ENCODE data around the gene SEC24A. TPM values are rescaled to one million over a fixed set of nuclear protein-coding genes. Genes with fewer than 3 reads are reported as not detected.
A peak's percentile ranks its signal among the peaks of the same experiment; 100 is the strongest.
"Not testable (repeated sequence)": the region's sequence is repeated elsewhere in the genome, so short reads cannot be mapped to it uniquely, and the experiment has no call there.

The SEC24A gene
- total RNA-seq, 2 donors from 2014 or later, result 28.2 to 32.9 TPM

DNA sequence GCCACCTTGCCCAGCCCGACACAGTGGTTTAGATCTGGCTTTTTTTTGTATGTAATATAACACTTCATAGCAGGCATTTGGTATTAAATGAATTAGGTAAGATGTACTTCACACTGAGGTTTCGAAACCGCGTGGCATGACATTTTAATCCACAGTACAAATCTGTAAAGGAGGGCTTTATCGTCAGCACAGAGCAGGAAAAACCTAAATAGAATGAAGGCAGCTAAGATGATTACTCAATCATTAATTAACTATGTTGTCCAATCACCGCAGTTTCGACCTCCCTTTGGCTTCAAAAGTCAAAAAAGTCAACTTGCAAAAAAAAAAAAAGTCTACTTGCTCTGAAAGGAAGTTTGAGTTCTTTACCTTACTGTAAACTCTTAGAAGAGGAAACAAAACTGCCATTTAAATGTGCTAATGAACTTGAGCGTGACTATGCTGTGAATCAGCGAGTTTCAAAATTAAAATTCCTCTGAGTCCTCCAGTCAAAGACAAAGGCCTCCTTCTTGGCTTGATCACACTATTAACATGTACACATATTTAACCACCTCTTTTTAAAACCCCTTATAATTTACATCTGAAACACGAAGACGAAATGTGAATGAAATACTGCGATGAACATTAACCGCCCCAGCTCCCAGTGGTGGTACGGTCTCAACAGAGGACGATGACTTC, 698 bp upstream of the SEC24A start:
- Histone ChIP-seq H3K36me3 (no peaks in the 10 kb centered on the region), H3K4me1 (ENCODE audit: control insufficient read depth in 1 of 2, low read depth in 2 of 2) (peaks cover 22 to 34% of the 10 kb centered on the region in 2 donors), H3K4me3 (peak overlapping the region; percentile 93), H3K27me3 (replicated peaks; ENCODE audit: insufficient read depth) (no peaks in the 10 kb centered on the region), H3K27ac (peak overlapping the region; percentile 91 to 98), H3K9me3 (no peaks in the 10 kb centered on the region)
- TF ChIP-seq, protein P1, sequence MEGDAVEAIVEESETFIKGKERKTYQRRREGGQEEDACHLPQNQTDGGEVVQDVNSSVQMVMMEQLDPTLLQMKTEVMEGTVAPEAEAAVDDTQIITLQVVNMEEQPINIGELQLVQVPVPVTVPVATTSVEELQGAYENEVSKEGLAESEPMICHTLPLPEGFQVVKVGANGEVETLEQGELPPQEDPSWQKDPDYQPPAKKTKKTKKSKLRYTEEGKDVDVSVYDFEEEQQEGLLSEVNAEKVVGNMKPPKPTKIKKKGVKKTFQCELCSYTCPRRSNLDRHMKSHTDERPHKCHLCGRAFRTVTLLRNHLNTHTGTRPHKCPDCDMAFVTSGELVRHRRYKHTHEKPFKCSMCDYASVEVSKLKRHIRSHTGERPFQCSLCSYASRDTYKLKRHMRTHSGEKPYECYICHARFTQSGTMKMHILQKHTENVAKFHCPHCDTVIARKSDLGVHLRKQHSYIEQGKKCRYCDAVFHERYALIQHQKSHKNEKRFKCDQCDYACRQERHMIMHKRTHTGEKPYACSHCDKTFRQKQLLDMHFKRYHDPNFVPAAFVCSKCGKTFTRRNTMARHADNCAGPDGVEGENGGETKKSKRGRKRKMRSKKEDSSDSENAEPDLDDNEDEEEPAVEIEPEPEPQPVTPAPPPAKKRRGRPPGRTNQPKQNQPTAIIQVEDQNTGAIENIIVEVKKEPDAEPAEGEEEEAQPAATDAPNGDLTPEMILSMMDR (IDR thresholded peaks at IDR 0.05), result no peak
- ATAC-seq (ENCODE audit: insufficient number of reproducible peaks, low FRiP score, low read depth), result peak; percentile 19
- DNase-seq (ENCODE audit: low spot score), result no peak

DNA sequence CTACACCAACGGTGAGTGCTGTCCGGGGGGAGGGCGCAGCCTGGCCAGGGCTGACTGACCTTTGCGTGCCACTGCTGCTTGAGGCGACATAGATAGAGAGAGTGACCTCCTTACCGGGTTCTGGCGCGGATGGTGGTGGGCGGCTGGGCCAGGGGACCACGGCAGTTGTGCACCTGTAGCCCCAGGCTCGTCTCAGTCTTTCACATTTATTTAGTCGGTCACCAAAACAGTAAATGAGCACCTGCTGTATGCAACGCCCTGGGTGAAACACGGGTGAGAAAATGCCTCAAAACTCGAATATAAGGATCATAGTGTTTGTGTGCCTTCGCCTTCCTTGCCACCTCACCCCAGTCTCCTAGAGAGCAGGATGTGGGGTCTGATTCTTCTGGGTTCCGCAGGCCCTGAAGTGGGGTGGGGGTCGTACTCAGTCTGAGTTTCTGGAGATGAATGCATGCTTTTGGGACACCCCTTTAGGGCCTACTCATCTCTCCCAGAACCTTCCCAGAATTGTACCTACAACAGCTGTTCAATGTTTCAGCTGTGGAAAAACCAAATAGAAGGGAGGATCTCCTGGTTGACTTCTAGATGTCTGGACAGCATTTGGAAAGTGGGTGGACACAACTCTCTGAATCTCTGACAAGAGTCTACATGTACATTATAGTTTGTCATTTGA, 714 bp downstream of the SEC24A start:
- TF ChIP-seq, protein P1 (IDR thresholded peaks at IDR 0.05), result no peak
- no peak for DNase-seq (ENCODE audit: low spot score)
- H3K4me1 ChIP-seq (ENCODE audit: control insufficient read depth in 1 of 2, low read depth in 2 of 2), result peaks cover 22 to 35% of the 10 kb centered on the region in 2 donors

DNA sequence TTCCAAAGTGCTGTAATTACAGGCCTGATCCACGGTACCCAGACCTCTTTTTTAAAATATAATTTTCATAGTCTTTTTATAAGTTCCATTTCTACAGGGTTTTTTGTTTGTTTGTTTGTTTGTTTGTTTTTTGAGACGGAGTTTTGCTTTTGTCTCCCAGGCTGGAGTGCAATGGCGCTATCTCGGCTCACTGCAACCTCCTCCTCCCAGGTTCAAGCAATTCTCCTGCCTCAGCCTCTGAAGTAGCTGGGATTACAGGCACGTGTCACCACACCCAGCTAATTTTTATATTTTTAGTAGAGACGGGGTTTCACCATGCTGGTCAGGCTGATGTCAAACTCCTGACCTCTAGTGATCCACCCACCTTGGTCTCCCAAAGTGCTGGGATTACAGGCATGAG, 2.1 kb downstream of the SEC24A start:
- not testable (repeated sequence) for DNase-seq (ENCODE audit: low spot score); ATAC-seq (ENCODE audit: insufficient number of reproducible peaks, low FRiP score, low read depth); H3K27me3 ChIP-seq (replicated peaks; ENCODE audit: insufficient read depth); H3K36me3 ChIP-seq; H3K9me3 ChIP-seq; H3K27ac ChIP-seq
- peak overlapping the region; percentile 93 for H3K4me3 ChIP-seq
- peaks cover 22 to 41% of the 10 kb centered on the region in 2 donors for H3K4me1 ChIP-seq (ENCODE audit: control insufficient read depth in 1 of 2, low read depth in 2 of 2)

More for the DNA sequence above, 714 bp downstream of the SEC24A start:
- ATAC-seq (ENCODE audit: insufficient number of reproducible peaks, low FRiP score, low read depth), result no peak
- Histone ChIP-seq H3K27me3 (replicated peaks; ENCODE audit: insufficient read depth) (no peaks in the 10 kb centered on the region), H3K4me3 (peak overlapping the region; percentile 93), H3K36me3 (no peaks in the 10 kb centered on the region), H3K27ac (peak overlapping the region; percentile 91 to 98), H3K9me3 (no peaks in the 10 kb centered on the region)

DNA sequence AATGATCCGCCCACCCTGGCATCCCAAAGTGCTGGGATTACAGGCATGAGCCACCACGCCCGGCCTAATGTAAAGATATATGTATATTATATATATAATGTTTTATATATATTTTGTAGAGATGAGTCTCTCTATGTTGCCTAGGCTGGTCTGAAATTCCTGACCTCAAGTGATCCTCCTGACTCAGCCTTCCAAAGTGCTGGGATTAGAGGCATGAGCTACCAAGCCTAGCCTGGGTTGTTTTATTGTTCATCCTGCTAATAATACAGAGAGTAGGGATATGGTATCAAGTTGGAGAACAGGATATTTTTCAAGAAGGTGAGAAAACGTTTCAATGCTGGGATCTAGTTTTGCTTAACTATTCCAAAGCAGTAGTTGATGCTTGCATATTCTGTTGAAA, 2.9 kb downstream of the SEC24A start:
- no peak for ATAC-seq (ENCODE audit: insufficient number of reproducible peaks, low FRiP score, low read depth)
- Histone ChIP-seq H3K4me1 (ENCODE audit: control insufficient read depth in 1 of 2, low read depth in 2 of 2) (peaks cover 22 to 49% of the 10 kb centered on the region in 2 donors), H3K9me3 (no peaks in the 10 kb centered on the region), H3K27ac (no peak overlapping the region), H3K27me3 (replicated peaks; ENCODE audit: insufficient read depth) (no peaks in the 10 kb centered on the region), H3K4me3 (no peak overlapping the region), H3K36me3 (no peaks in the 10 kb centered on the region)
- no peak for DNase-seq (ENCODE audit: low spot score)
- TF ChIP-seq, protein P1 (IDR thresholded peaks at IDR 0.05), result no peak

DNA sequence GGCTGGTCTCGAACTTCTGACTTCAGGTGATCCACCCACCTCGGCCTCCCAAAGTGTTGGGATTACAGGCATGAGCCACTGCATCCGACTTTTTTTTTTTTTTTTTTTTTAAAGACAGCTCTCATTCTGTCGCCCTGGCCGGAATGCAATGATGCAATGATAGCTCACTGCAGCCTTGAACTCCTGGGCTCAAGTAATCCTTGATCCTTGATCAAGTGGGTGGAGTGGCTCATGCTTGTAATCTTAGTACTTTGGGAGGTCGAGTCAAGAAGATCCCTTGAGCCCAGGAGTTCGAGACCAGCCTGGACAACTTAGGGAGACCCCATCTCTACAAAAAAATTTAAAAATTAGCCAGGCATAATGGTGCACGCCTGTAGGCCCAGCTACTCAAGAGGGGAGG, 8.1 kb downstream of the SEC24A start:
- Histone ChIP-seq H3K9me3 (no peaks in the 10 kb centered on the region), H3K27ac (no peak overlapping the region)

More for the DNA sequence above, 8.1 kb downstream of the SEC24A start:
- no peak overlapping the region for H3K4me3 ChIP-seq
- H3K27me3 ChIP-seq (replicated peaks; ENCODE audit: insufficient read depth), result no peaks in the 10 kb centered on the region
- DNase-seq (ENCODE audit: low spot score) (no peak), ATAC-seq (ENCODE audit: insufficient number of reproducible peaks, low FRiP score, low read depth) (no peak)
- TF ChIP-seq, protein P1 (IDR thresholded peaks at IDR 0.05), result no peak
- H3K4me1 ChIP-seq (ENCODE audit: control insufficient read depth in 1 of 2, low read depth in 2 of 2), result peaks cover 0 to 21% of the 10 kb centered on the region in 2 donors
- H3K36me3 ChIP-seq, result peaks cover 3% of the 10 kb centered on the region
